Gastroesophageal sphincter (tissue), 4 donors: ENCODE results near the gene TRIM25. TPM values are rescaled to one million over a fixed set of nuclear protein-coding genes. Genes with fewer than 3 reads are reported as not detected.

Experiments used
- ATAC-seq: fragments of 150-250 bp; one replicate; pipeline ENCODE4 v1.9.1; 2016; ENCODE audit warnings: mild to moderate bottlenecking, moderate library complexity
- H3K27ac ChIP-seq, 4 donors: fragments of 200-600 bp; sonication (generic) in 3 of 4; 1 replicate in 3 of 4; 2 replicates in 1 of 4; pipeline ENCODE4 v1.5.1; 2016 to 2019
- H3K27me3 ChIP-seq: fragments of 200-600 bp; sonication (generic); one replicate; pipeline ENCODE4 v1.5.1; 2019
- H3K36me3 ChIP-seq, 2 donors: fragments of 200-600 bp; sonication (generic); one replicate each; pipeline ENCODE4 v1.5.1; 2019; ENCODE audit warnings: control low read depth in 1 of 2
- H3K4me1 ChIP-seq, 3 donors: fragments of 200-600 bp; sonication (generic); 1 replicate in 2 of 3; 2 replicates in 1 of 3; pipeline ENCODE4 v1.5.1; 2016 to 2019; ENCODE audit warnings: control low read depth in 2 of 3
- H3K4me3 ChIP-seq, 2 donors: fragments of 200-600 bp; sonication (generic); one replicate each; pipeline ENCODE4 v1.5.1; 2019; ENCODE audit warnings: mild to moderate bottlenecking in 1 of 2, moderate library complexity in 1 of 2
- H3K9me3 ChIP-seq, 3 donors: fragments of 200-600 bp; sonication (generic); one replicate each; pipeline ENCODE4 v1.5.1; 2017 to 2019; ENCODE audit warnings: control low read depth in 2 of 3
- EP300 ChIP-seq: sonication (generic); formaldehyde crosslinking; IDR thresholded peaks from one replicate; pipeline ENCODE4 v1.6.1; 2017; ENCODE audit warnings: antibody characterized with exemption, mild to moderate bottlenecking
- POLR2A ChIP-seq, 2 donors: fragments of 450-650 bp; IDR thresholded peaks; one replicate each; pipeline ENCODE4 v1.6.1; 2017; ENCODE audit warnings: antibody characterized with exemption in 2 of 2, mild to moderate bottlenecking in 2 of 2, moderate library complexity in 1 of 2
- POLR2AphosphoS5 ChIP-seq: sonication (generic); formaldehyde crosslinking; IDR thresholded peaks from one replicate; pipeline ENCODE4 v1.6.1; 2017; ENCODE audit warnings: antibody characterized with exemption
- WGBS, 2 donors: methylation state at CpG; one replicate each; pipeline ENCODE4 v1.1.5; 2018; ENCODE audit warnings: low coverage in 1 of 2; 5-methylcytosine and 5-hydroxymethylcytosine counted together
- total RNA-seq, 4 donors: library from RNA; depleted of rRNA; stranded (reverse); fragments of >200 nt; gene quantifications; one replicate each; pipeline ENCODE4 v1.1.0, GENCODE V29; 2016
- TF ChIP-seq, protein P1 (sequence below), 4 experiments: fragments of 200-600 bp in 2 of 4; fragments of 450-650 bp in 2 of 4; sonication (generic) in 1 of 4; IDR thresholded peaks; one replicate each; pipeline ENCODE4 v1.5.1; 2017 to 2019; ENCODE audit warnings: antibody characterized with exemption in 4 of 4, mild to moderate bottlenecking in 2 of 4, moderate library complexity in 2 of 4

The TRIM25 gene, protein sequence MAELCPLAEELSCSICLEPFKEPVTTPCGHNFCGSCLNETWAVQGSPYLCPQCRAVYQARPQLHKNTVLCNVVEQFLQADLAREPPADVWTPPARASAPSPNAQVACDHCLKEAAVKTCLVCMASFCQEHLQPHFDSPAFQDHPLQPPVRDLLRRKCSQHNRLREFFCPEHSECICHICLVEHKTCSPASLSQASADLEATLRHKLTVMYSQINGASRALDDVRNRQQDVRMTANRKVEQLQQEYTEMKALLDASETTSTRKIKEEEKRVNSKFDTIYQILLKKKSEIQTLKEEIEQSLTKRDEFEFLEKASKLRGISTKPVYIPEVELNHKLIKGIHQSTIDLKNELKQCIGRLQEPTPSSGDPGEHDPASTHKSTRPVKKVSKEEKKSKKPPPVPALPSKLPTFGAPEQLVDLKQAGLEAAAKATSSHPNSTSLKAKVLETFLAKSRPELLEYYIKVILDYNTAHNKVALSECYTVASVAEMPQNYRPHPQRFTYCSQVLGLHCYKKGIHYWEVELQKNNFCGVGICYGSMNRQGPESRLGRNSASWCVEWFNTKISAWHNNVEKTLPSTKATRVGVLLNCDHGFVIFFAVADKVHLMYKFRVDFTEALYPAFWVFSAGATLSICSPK
- total RNA-seq, result 10 to 100 TPM; 10.1 to 36.6 (median 20.6) TPM

DNA sequence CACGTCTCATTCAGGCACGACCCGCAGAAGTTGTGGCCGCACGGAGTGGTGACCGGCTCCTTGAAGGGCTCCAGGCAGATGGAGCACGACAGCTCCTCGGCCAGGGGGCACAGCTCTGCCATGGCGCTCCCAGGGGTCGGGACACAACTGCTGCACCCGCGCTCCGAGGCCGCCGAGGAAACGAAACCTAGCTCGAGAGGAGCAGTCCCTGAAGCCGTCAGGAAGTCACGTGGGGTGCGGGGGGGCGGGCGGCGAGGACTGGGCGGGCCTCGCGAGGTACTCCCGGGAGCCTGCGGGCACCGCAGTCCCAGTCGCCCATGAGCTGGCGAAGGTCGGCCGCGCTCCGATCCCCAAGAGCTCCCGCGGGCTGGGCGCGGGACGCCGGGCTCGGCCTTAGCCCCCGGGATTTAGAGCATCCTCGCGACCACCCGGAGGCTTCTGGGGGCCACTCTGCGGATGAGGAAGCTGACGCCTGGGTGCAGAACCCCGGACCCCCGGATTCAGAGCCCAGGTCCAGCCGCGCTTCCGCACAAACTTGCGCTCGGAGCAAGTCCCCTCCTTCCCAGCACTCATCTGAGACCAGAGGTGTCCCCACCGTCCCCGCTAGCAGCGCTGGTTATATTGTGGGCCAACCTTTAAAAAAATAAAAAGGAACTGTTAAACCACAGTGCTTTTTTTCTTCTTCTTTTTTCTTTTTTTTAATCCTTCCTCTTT is at the start of gene TRIM25:
TRIM25 (minus strand) TSS at position 183 of the 714 bp plus-strand sequence; CDS start at position 122, 61 bp downstream.
- peak; percentile 91 for ATAC-seq
- peaks cover 0 to 61% (median 24%) of the 10 kb centered on the region in 3 donors for H3K4me1 ChIP-seq
- H3K27ac ChIP-seq, result peak within 1 kb of the TSS; percentile 64 to 92 (median 86)
- H3K27me3 ChIP-seq, result no peaks in the 10 kb centered on the region
- WGBS, 2 donors, result 0% methylated on average over 3 to 7 of the region's 58 CpGs
- no peaks in the 10 kb centered on the region for H3K9me3 ChIP-seq
- peaks cover 0 to 2% of the 10 kb centered on the region in 2 donors for H3K36me3 ChIP-seq
- H3K4me3 ChIP-seq, result peak within 1 kb of the TSS; percentile 76 to 90
- peak; percentile 96 to 97 for TF ChIP-seq POLR2A (IDR thresholded peaks at IDR 0.05)
- peak; percentile 95 for TF ChIP-seq POLR2AphosphoS5
- TF ChIP-seq, protein P1, sequence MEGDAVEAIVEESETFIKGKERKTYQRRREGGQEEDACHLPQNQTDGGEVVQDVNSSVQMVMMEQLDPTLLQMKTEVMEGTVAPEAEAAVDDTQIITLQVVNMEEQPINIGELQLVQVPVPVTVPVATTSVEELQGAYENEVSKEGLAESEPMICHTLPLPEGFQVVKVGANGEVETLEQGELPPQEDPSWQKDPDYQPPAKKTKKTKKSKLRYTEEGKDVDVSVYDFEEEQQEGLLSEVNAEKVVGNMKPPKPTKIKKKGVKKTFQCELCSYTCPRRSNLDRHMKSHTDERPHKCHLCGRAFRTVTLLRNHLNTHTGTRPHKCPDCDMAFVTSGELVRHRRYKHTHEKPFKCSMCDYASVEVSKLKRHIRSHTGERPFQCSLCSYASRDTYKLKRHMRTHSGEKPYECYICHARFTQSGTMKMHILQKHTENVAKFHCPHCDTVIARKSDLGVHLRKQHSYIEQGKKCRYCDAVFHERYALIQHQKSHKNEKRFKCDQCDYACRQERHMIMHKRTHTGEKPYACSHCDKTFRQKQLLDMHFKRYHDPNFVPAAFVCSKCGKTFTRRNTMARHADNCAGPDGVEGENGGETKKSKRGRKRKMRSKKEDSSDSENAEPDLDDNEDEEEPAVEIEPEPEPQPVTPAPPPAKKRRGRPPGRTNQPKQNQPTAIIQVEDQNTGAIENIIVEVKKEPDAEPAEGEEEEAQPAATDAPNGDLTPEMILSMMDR (IDR thresholded peaks at IDR 0.05), result peak in 3 of 4 experiments; percentile 3 to 21 (median 6)
- TF ChIP-seq EP300, result no peak

DNA sequence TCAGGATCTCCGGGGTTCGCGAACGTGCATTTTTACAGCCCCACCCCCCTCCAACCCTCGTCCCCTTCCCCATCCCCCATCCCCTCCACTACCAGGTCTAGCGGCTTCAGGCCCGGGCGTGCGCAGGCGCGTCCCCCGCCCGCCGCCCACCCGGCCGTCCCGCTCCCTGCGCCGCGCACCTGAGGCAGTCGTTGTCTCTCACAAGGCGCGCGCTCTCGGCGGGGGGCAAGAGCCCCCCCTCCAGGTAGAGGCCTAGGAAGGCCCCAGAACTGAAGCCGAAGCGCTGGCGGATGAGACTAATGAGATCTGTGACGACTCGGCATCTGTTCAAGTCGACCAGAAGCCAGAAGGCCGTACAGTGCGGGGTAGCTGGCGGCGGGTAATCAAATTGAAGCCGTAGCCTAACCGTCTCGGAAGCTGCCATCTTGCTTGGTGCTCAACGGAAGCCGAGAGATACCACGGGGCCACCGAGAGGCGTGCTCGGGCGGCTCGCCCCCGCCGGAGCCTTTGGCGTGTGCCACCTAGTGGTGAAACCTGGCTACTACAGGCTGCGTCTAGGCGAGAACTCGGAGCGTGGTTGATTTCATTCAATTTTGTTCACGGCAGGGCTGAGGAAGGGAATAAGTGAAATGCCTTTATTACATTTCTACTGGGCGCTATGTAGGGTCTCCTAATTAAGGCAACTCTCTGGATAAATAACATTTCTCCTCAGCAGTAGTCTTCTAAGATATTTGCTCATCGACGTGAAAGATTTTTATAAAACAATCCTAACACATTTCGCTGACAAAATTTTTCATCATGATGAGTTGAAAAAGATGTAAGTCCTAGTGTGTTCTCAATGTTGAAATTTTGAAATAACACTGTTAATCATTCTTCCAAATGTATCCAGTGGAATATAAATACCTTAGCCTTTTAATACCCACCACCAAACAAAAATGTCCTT is 47.0 kb upstream of the TRIM25 start, which contains the start of gene COIL:
COIL (minus strand) TSS at position 455 of the 943 bp plus-strand sequence; CDS start at position 424, 31 bp downstream.
- peak; percentile 96 for ATAC-seq
- Histone ChIP-seq H3K9me3 (no peaks in the 10 kb centered on the region), H3K4me3 (peak within 1 kb of the TSS; percentile 89 to 98), H3K27ac (peak within 1 kb of the TSS; percentile 64 to 91 (median 85)), H3K36me3 (no peaks in the 10 kb centered on the region), H3K27me3 (no peaks in the 10 kb centered on the region), H3K4me1 (peaks cover 0 to 30% (median 13%) of the 10 kb centered on the region in 3 donors)
- WGBS, 2 donors, result 9 to 24% methylated on average over 8 to 18 of the region's 59 CpGs
- no peak for TF ChIP-seq EP300
- TF ChIP-seq POLR2A (IDR thresholded peaks at IDR 0.05), result no peak
- peak; percentile 82 for TF ChIP-seq POLR2AphosphoS5
- TF ChIP-seq, protein P1 (IDR thresholded peaks at IDR 0.05), result peak; percentile 96 to 100 (median 98)

DNA sequence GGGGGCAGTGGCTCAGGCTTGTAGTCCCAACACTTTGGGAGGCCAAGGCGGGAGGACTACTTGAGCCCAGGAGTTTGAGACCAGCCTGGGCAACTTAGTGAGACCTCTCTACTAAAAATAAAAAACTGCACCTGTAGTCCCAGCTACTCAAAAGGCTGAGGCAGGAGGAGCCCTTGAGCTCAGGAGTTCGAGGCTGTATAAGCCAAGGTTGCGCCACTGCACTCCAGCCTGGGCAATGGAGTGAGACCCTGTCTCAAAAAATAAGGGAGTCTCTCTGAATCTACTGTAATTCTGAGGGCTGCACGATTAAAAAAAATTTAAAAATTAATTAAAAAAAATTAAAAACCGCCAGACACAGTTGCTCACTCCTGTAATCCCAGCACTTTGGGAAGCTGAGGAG is 43.1 kb upstream of the TRIM25 start:
- H3K4me3 ChIP-seq, result no peak overlapping the region
- no peak overlapping the region for H3K27ac ChIP-seq
- no peaks in the 10 kb centered on the region for H3K36me3 ChIP-seq
- ATAC-seq, result no peak
- no peaks in the 10 kb centered on the region for H3K27me3 ChIP-seq
- TF ChIP-seq, protein P1 (IDR thresholded peaks at IDR 0.05), result no peak
- TF ChIP-seq EP300 (no peak), POLR2A (IDR thresholded peaks at IDR 0.05) (no peak), POLR2AphosphoS5 (no peak)
- peaks cover 0 to 30% (median 13%) of the 10 kb centered on the region in 3 donors for H3K4me1 ChIP-seq
- no peaks in the 10 kb centered on the region for H3K9me3 ChIP-seq
- 94 to 95% methylated on average over 2 to 3 of the region's 5 CpGs for WGBS, 2 donors

DNA sequence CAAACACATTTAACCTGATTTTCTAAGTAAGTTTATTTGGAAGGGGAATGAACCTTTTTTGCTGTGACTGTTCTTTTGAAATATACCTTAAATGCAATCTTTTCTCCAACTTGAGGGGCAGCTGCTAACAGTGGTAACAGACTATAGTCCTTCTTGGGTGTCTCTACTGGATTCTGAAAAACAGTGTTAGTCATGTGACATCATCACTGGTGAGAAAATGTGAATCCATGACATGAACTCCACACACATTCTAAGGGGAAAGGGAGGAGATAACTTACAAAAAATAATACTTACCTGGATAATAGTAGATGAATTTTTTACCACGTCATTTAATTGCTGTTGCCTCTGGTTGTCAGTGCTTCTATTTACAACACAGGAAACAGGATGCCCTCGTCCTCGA is 35.7 kb upstream of the TRIM25 start:
- no peak overlapping the region for H3K4me3 ChIP-seq
- no peaks in the 10 kb centered on the region for H3K27me3 ChIP-seq
- WGBS, 2 donors, result 78 to 81% methylated on average over 3 of the region's 3 CpGs
- TF ChIP-seq POLR2A (IDR thresholded peaks at IDR 0.05) (no peak), EP300 (no peak), POLR2AphosphoS5 (no peak)
- TF ChIP-seq, protein P1 (IDR thresholded peaks at IDR 0.05), result no peak
- no peak overlapping the region for H3K27ac ChIP-seq
- no peaks in the 10 kb centered on the region for H3K4me1 ChIP-seq
- peaks cover 0 to 59% of the 10 kb centered on the region in 2 donors for H3K36me3 ChIP-seq
- ATAC-seq, result no peak
- H3K9me3 ChIP-seq, result no peaks in the 10 kb centered on the region
